Effector CD8-positive, alpha-beta T cell (primary cell): ENCODE results near the gene MAPK6.
"Not testable (repeated sequence)": the region's sequence is repeated elsewhere in the genome, so short reads cannot be mapped to it uniquely, and the experiment has no call there.

Experiments
- DNase-seq: peaks from one replicate; lab custom pipeline; 2025; lab: John Stamatoyannopoulos, UW

MAPK6 gene

DNA sequence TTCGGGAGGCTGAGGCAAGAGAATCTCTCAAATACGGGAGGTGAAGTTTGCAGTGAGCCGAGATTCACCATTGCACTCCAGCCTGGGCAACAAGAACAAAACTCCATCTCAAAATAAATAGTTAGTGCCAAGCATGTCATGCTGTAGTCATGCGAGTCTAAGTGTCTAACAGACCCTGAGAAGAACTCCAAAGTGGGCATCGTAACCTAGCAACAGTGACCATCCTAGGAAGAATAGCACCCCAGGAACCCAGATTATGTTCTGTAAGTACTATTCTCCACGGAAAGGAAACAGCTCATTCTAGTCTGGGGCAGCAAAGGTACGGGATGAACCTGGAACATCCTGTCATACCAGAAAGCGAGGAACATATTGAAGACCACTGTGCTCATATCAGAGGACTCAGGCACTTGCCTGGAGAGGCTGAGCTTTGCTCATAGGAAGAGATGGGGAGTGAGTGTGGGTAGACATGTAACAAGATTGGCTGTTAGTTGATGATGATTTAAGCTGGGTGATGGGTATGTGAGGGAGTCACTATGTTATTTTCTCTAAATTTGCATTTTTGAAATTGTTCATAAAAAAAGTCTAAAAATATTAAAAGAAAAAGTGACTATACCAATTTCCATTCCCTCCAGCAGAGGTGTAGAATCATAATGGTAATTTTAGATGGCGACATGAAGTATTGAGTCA, 61.8 kb downstream of the MAPK6 start:
- DNase-seq: no peak

DNA sequence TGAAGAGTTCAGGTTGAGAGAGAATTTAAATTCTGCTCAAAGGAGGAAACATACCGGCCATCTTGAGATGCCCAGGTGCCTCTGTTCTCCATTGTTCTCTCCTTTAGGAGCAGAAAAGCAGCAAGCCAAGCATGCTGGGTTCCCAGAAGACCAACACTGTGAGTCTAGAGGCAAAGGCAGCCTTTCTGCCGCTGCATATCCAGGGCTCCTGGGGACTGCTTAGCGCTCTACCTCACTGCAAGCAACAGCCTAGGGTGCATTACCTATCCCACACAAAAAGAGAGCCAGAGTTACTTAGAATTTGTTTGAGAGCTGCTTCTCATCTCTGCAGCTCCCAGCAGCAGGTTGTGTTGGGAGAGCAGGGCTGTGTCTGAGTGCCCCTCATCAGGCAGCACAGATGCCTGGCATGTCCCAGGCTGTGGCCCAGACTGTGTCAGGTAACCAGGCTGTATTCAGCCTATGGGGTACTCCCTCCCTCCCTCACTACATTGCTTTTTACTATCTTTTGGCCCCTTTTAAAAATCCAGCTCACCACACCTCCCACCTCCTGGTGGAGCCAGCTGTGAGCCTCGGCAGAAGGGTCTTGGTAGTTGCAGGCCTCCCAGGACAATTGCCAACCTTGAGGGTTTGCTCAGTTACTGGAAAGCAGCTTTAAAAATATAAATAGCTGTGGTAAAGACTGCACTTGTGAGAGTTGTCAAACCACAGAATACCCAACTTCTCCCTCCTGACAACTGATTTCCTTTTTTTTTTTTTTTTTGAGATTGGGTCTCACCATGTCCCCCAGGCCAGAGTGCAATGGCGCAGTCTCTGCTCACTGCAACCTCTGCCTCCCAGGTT, 63.4 kb downstream of the MAPK6 start:
- DNase-seq: no peak

DNA sequence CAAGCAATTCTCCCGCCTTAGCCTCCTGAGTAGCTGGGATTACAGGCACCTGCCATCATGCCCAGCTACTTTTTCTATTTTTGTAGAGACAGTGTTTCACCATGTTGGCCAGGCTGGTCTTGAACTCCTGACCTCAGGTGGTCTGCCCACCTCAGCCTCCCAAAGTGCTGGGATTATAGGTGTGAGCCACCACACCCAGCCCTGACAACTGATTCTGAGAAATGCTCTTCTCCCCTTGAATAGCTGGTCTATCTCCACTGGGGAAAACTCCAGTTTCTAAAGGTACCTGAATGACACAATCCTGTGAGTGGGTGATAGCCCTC, 64.0 kb downstream of the MAPK6 start:
- not testable (repeated sequence) for DNase-seq

DNA sequence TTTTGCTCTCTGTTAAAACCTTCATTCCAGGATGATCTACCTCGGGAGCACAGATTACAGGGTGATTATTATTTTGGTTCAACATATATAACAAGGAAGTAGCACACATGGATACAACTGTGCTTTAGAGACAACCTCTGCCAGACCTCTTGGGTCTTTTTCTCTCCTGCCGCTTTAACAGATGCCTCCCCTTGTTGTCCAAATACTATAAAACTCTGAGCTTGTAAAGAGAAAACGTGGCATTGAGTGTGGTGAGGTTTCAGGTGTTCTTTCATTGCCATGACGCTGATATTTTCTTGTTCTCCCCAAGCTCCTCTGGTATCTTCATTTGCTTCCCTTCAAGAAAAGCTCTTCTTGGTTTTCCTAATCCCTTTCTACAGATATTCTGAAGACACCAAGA, 64.6 kb downstream of the MAPK6 start:
- DNase-seq: no peak

DNA sequence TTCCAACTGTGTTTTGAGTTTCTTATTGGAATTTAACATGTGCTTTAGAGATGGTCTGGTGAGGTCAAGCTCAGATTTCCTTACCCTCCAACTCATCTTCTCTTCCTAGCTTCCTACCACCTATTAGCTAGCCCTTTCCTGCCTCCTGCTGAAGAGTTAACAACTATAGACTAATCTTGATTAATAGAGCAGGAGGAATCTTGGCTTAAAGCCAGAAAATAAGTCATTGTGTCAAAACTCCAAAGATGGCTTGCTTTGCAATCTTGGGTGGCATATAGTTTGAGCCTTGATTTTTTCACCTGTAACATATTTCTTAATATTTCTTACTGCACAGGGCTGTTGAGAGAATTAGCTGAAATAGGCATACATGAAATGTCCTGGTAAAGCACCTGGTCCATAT, 66.3 kb downstream of the MAPK6 start:
- no peak for DNase-seq

DNA sequence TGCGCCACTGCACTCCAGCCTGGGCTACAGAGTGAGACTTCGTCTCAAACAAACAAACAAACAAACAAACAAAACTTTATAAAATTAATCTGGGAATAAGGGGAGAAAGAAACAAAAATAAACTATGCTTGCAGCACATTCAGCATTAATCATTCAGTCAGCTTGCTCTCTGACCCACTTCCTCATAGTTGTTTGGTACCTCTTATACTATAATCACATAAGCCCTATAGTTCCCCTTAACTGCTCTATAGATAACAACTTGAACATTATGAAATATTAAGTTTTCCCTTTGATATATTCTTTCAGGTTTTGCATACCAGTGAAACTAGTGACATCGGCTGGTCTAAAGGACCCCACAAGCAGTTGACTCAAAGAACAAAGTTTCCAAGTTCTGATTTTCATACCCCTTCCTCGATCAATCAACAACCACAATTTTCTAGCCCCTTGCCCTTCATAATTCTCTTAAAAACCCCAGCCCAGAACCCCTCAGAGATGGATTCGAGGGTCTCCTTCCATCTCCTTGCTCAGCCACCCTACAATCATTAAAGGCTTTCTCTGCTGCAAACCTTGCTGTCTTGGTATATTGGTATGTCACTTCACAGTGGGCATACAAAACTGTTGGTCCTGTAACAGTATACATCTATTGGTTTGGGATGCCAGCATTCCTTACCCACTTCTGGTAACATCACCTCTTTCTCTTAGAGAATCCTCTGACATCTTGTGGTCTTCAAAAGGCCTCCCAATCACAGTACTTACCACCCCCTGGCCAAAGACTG, 67.2 kb downstream of the MAPK6 start:
- DNase-seq: no peak

DNA sequence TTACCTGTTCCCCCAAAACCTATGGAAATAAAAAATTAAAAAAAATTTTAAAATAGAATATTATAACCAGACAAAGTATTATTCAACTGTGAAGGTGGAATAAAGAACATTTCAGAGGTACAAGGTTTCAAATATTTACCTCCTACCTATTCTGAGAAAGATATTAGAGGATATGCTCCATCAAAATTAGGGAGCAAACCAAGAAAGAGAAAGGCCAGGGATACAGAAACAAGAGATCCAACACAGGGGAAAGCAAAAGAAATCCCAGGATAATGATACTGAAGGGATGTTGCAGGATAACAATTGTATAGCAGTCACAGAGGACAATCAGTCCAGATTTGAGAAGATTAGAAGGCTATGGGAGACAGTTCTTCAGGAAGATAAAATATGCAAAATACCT, 71.2 kb downstream of the MAPK6 start:
- no peak for DNase-seq

DNA sequence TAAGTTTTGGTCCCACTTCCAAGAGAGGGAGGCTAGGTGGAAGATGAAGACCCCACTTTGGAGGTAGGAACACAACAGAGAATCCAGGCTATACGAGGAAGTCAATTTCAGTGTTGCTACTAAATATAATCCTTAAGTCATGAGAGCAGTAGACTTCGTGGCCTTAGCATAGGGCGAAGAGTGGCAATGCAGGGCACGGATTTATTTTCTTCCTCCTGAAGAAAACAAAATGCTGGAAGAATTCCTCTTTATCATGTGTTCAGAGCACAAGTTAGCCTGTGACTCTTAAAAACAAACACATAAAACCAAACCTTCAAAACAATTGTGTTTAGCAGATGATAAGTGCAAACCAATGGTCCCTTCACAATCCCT, 74.1 kb downstream of the MAPK6 start:
- DNase-seq: no peak

DNA sequence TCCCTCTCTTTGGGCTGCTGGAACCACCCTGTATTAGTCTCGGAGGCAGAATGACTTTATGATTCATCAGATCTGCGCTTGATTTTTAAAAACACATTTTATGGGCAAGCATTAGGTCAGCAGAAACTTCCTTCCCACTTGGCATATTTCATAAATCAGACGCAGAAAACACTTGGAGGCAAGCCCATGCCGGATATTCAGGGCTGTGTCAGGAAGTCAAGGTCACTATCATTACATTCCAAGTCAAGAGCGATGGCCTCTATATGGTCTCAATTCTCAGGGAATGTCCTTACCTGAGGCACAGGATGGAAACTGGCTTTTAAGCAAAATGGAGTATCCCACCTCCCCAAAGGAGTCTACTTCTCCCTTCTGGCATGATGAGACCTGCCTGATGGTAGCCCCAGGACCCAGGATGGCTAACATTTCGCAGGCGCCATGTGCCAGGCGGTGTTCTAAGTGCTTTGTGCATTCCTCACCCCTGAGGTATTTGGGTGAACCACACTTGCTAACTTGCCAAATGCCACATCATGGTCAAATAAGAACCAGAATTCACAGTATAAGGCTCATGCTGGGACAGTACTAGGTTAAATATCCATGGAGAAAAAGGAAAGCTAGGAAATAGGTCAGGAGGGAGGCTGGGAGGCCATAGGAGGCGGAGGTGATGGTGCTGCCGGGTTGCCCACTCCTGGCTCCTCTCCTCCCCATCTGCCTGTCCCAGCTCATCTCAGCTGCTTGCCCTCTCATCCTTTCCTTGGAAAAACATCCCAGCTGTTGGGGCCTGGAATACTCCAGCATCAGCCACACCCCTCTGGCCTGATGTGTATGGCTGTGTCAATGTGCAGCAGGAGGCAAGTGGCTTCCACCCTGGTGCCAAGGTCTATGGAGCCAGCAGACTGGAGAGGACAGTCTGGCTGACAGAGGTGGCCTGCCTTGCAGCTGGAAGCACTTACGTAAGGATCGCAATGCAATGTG, 74.8 kb downstream of the MAPK6 start:
- DNase-seq: no peak

DNA sequence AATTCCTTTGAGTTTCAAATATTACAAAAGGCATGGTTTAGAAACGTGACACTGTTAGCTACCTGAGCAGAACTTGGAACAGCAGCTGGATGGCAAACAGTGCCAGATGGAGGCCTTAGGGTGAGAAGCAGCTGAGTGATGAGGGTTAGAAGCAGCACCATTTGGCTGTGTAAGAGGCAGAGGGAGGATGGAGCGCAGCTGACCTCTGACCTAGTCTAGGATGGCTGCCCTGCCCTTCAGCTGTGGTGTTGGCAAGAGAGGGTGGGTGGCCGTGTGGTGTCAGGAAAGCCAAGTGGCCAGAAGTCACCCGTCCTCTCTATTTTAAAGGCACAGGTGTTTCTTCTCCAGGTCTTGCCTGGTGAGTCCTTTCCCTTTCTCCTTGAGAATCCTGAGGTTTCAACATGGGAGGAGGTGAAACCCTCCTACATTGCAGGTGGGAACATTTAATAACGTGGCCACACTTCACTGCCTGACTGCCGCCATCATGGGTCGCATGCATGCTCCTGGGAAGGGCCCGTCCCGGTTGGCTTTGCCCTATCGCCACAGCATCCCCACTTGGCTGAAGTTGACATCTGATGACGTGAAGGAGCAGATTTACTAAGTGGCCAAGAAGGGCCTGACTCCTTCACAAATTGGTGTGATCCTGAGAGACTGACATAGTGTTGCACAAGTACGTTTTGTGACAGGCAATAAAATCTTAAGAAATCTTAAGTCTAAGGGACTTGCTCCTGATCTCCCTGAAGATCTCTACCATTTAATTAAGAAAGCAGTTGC, 76.0 kb downstream of the MAPK6 start:
- DNase-seq: no peak

DNA sequence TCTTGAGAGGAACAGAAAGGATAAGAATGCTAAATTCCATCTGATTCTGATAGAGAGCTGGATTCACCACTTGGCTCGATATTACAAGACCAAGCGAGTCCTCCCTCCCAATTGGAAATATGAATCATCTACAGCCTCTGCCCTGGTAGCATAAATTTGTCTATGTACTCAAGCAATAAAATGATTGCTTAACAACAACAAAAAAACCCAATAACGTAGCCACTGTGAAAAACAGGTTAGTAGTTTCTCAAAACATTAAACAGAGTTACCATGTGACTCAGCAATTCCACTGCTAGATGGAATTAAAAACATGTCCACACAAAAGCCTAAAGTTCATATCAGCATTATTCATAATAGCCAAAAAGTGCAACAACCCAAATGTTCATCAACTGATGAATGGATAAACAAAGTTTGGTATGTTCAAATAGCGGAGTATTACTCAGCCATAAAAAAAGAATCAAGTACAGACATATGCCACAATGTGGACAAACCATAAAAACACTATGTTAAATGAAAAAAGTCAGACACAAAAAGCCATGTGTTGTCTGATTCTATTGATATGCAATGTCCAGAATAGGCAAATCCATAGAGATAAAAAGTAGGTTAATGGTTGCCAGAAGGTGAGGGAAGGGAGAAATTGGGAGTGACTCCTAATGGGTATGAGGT, 76.7 kb downstream of the MAPK6 start:
- DNase-seq: no peak

DNA sequence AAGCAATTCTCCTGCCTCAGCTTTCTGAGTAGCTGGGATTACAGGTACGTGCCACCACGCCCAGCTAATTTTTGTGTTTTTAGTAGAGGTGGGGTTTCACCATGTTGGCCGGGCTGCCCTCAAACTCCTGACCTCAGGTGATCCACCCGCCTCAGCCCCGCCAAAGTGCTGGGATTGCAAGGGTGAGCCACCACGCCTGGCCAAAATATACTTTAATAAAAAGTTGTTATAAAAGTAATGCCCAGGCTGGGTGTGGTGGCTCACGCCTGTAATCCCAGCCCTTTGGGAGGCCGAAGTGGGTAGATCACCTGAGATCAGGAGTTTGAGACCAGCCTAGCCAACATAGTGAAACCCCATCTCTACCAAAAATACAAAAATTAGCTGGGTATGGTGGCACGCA, 77.5 kb downstream of the MAPK6 start:
- not testable (repeated sequence) for DNase-seq

DNA sequence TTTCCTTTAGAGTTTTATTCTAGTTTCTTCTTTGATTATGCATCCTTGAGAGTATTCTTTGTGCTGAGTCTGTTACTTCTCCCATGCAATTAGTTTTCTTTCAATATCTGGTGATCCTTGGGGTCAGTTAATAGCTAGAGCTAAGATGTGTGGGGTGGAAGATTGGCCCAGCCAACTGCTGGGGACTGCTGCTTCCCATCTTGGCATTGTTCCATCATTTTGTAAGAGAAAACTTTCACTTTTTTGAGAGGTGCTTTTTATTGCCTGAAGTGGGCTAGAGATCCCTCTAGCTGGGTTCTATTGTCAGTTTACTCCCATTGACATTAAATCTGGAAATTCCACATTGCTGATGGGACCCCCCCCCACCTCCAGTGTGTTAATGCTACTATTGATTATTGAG, 78.2 kb downstream of the MAPK6 start:
- no peak for DNase-seq

DNA sequence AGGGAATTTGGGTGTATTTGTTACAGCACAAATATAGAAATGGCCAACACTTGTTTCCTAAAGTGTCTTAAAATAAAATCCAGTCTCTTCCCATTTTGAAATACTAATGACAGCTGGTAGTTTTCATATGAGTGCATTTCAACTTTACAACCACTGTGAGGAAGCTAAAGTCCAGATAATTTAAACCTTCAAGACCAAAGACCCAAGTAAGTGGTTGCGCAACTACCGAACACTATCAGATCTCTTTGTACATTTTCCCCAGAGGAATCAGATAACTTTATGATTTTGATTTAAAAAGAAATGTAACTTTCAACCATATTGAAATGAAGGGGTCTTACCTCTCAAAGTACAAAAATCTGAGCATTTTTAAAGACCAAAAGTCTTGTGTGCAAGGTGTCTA, 79.3 kb downstream of the MAPK6 start:
- DNase-seq: no peak

DNA sequence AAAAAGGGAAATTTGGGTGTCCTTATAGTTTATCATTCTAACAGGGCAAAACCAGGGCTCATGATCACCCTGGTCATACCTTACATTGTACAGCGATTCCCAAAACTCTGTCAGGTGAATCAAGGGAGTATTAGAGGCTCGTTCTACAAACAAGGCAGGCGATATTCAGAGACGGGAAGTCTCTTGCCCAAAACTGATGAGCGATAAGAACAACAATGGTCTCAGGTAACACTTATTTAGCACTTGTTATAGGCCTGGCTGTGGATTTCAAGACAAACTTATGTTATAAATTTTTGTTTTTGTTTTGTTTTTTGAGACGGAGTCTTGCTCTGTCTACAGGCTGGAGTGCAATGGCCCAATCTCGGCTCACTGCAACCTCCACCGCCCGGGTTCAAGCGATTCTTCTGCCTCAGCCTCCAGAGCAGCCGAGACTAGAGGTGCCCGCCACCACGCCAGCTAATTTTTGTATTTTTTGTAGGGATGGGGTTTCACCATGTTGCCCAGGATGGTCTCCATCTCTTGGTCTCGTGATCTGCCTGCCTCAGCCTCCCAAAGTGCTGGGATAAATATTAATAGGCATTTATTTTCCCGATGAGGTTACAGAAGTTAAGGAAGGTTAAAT, 80.7 kb downstream of the MAPK6 start:
- no peak for DNase-seq

DNA sequence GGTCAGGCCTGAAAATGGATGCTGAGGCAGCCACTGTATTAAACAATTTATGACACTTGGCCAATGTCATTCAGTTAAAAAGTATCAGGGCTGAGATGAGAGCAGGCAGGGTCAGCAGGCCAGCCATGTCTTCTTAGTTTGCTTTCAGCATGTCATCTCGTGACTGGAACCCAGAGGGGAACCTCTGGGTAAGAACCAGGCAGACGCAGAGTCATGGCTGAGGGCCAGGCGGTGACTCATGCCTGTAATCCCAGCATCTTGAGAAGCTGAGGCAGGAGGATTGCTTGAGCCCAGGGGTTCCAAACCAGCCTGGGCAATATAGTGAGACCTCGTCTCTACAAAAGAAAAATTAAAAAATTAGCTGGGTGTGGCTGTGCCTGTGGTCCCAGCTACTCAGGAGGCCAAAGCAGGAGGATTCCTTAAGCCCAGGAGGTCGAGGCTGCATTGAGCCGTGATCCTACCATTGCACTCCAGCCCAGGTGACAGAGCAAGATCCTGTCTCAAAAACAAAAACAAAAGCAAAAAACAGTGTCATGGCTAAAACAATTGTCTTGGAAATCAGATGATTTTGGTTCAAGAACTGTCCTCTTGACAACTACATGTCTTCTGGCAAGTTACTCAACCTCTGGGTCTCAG, 81.9 kb downstream of the MAPK6 start:
- no peak for DNase-seq

DNA sequence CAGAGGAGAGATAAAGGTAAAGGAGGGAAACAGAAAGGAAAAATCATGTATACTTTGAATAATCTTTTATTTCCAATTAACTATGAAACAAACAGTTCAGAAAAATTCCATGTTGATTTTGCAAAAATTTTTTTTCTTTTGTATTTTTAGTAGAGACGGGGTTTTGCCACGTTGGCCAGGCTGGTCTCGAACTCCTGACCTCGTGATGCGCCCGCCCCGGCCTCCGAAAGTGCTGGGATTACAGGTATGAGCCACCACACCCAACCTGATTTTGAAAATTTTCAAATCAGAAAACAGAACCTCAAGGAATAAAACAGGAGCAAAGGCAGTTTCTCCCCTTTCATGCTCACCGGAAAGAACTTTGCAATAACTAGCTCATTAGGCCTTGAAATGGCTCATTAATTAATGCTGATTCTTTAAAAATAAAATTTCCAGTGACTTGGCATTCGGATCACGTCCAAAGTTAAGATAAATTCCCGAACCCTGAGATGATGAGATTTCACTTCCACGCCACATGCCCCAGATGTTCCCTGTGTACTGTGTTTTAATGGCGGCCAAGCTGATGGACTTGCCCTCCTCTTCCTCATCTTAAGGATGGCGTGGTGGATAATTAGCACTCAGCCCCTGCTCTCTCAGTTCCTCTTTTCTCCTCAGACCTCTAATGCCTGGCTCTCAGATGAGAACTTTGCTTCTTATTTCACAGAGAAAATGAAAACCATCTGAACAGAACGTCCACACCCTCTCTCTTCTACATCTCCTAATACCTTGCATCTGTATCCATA, 82.7 kb downstream of the MAPK6 start:
- DNase-seq: no peak

DNA sequence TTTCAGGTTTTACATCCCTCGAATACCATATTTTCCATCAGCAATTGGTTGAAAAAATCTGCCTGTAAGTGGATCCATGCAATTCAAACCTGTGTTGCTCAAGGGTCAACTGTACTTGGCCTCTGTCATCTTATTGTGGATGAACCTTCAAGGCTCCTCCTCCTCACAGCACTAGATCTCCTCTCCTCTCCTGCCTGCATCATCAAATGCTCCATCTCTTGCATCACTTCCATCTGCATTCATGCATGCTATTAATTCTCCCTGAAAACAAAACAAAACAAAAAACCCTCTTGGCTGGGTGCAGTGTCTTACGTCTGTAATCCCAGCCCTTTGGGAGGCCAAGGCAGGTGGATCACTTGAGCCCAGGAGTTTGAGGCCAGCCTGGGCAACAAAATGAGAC, 83.4 kb downstream of the MAPK6 start:
- no peak for DNase-seq
